ENCODE results near the gene ZNF665.
"Not testable (repeated sequence)": the region's sequence is repeated elsewhere in the genome, so short reads cannot be mapped to it uniquely, and the experiment has no call there.

ZNF665 gene

GRCh38 chr19:53192771-53193534, at the start of gene ZNF665:
Gene ZNF665, minus strand, starts transcription at chr19:53193358. Its CDS starts 10,460 bp downstream, at chr19:53182898.
- DNase-seq (ENCODE audit: low read depth in 2 of 2), result peak; percentile 46 to 60

- DNase-seq (ENCODE audit: low read depth in 2 of 2), result no peak
These were observed 44.1 kb upstream of the ZNF665 start for GRCh38 chr19:53237114-53237777.

- DNase-seq (ENCODE audit: low read depth in 2 of 2), result no peak
These were observed 31.4 kb upstream of the ZNF665 start for GRCh38 chr19:53224606-53225005.

GRCh38 chr19:53222716-53223115, 29.6 kb upstream of the ZNF665 start:
- not testable (repeated sequence) for DNase-seq (ENCODE audit: low read depth in 2 of 2)

GRCh38 chr19:53212703-53213320, 19.7 kb upstream of the ZNF665 start:
- DNase-seq (ENCODE audit: low read depth in 2 of 2), result no peak

- DNase-seq (ENCODE audit: low read depth in 2 of 2), result not testable (repeated sequence)
These were observed 18.4 kb upstream of the ZNF665 start for GRCh38 chr19:53211554-53211953.

- DNase-seq (ENCODE audit: low read depth in 2 of 2), result peak; percentile 92 to 99
These were observed 3.7 kb upstream of the ZNF665 start for GRCh38 chr19:53196777-53197396.

GRCh38 chr19:53195265-53195903, 2.2 kb upstream of the ZNF665 start:
- peak; percentile 37 to 46 for DNase-seq (ENCODE audit: low read depth in 2 of 2)

- no peak for DNase-seq (ENCODE audit: low read depth in 2 of 2)
These were observed 521 bp upstream of the ZNF665 start for GRCh38 chr19:53193535-53194222.

GRCh38 chr19:53190253-53190652, 2.9 kb downstream of the ZNF665 start:
- no peak for DNase-seq (ENCODE audit: low read depth in 2 of 2)

GRCh38 chr19:53189691-53190198, 3.4 kb downstream of the ZNF665 start:
- not testable (repeated sequence) for DNase-seq (ENCODE audit: low read depth in 2 of 2)

- not testable (repeated sequence) for DNase-seq (ENCODE audit: low read depth in 2 of 2)
These were observed 7.8 kb downstream of the ZNF665 start for GRCh38 chr19:53185155-53185882.

GRCh38 chr19:53183146-53183764, 9.9 kb downstream of the ZNF665 start:
- DNase-seq (ENCODE audit: low read depth in 2 of 2), result no peak

GRCh38 chr19:53182202-53182601, 11.0 kb downstream of the ZNF665 start:
- DNase-seq (ENCODE audit: low read depth in 2 of 2), result no peak

- no peak for DNase-seq (ENCODE audit: low read depth in 2 of 2)
These were observed 15.2 kb downstream of the ZNF665 start for GRCh38 chr19:53177986-53178385.

GRCh38 chr19:53172889-53173288, 20.3 kb downstream of the ZNF665 start:
- no peak for DNase-seq (ENCODE audit: low read depth in 2 of 2)

- DNase-seq (ENCODE audit: low read depth in 2 of 2), result no peak
These were observed 27.5 kb downstream of the ZNF665 start for GRCh38 chr19:53165691-53166091.

- DNase-seq (ENCODE audit: low read depth in 2 of 2), result no peak
These were observed 32.0 kb downstream of the ZNF665 start for GRCh38 chr19:53161123-53161522.

GRCh38 chr19:53160350-53160749, 32.8 kb downstream of the ZNF665 start:
- no peak for DNase-seq (ENCODE audit: low read depth in 2 of 2)
